RCC 7860 (cell line): ENCODE measurements around the gene AQP12A.
"Not testable (repeated sequence)": the region's sequence is repeated elsewhere in the genome, so short reads cannot be mapped to it uniquely, and the experiment has no call there.

ENCODE experiments used
- DNase-seq: peaks from one replicate; pipeline ENCODE4 v3.0.0-alpha.2; 2015; ENCODE audit warnings: low spot score
- FAIRE-seq: peaks from 2 replicates; lab custom pipeline; 2012; peaks lifted over from hg19 to GRCh38; lab: Jason Lieb, UNC

Gene AQP12A

GRCh38 chr2:240686460-240686859 lies 5.2 kb upstream of the AQP12A start:
- no peak for FAIRE-seq

GRCh38 chr2:240687045-240687740 lies 4.5 kb upstream of the AQP12A start:
- DNase-seq, result no peak
- FAIRE-seq, result no peak

More at GRCh38 chr2:240686460-240686859, 5.2 kb upstream of the AQP12A start:
- no peak for DNase-seq

GRCh38 chr2:240687741-240688552 lies 3.7 kb upstream of the AQP12A start:
- FAIRE-seq (no peak), DNase-seq (no peak)

DNA sequence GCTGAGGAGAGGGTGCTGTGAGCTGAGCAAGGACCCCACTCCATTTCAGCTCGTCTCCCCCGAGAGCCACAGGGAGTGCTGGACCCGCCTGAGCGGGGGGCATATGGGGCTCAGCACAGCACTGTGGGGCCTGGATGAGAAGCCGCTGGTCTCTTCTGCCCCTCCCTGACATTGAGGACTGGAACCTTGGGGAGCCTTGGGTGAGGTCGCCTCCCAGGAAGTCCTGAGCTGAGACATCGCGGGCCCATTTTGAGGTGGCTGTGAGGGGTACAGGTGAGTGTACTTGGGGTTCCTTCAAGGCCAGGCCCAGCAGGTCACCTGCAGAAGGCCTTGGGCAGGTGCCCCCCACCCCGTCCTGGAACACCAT lies 3.1 kb upstream of the AQP12A start:
- FAIRE-seq (no peak), DNase-seq (no peak)

DNA sequence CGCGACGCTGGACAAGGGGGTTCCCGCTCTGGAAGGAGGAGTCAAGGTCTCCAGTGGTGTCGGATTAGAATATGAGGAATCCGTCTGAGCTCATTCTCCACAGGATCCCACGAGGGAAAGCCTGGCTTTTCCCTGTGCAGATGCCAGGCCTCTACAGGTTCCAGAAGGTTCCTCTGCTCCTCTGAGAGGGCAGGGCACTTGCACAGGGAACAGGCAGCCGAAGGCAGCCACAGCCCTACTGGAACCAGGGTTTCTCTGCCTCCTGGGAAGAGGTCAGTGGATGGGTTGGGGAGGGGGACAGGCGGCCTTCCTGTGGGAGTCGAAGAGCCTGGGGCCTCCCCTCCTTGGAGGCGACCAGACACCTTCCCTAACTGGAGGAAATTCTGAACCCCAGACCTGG lies 1.7 kb upstream of the AQP12A start:
- FAIRE-seq (no peak), DNase-seq (no peak)

DNA sequence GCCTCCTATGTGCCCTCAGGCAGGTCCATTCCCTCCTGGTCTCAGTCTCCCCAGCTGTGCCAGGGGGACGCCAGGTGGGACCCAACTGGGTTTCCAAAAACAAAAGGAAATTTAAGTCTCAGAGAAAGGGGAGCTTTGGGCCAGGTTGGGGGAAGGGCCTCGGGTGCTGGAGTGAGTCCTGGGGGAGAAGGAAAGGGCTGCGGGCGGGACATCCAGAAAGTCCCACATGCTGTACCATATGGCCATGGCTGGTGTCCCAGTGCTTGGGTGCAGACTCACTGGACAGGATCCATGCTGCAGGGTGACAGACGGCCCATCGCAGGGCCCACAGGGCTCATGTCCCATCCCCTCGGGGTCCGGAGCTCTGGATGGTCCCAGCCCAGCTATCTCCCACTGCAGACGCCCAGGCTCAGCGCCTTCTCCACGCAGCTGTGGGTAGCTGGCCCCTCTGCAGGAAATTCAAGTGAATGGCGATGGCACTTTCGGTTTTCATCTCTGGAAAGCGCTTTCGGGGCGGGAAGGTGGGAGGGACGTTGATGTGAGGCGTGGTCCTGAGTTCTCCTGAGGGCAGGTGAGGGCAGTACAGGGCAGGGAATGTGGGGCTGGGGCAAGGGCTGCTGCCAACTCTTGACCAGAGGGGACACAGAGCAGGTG lies 1.1 kb upstream of the AQP12A start:
- FAIRE-seq, result not testable (repeated sequence)

DNA sequence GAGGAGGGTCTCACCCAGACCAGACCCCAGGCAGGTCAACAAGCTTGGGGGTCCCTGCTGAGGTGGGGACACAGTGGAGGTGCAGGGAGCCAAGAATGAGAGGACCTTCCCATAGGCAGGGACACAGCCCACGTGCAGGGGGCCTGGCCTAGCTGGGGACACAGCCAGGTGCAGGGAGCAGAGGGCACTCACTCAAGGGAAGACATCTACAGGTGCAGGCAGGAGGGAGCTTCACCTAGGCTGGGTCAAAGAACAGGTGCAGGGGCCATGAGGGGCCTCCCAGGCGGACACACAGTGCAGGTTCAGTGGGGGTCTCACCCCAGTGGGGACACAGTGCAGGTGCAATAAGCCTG lies 615 bp upstream of the AQP12A start:
- FAIRE-seq, DNase-seq: not testable (repeated sequence)

More for the DNA sequence above, 1.1 kb upstream of the AQP12A start:
- not testable (repeated sequence) for DNase-seq

GRCh38 chr2:240692583-240693561 lies 1.2 kb downstream of the AQP12A start:
- not testable (repeated sequence) for FAIRE-seq, DNase-seq

- DNase-seq, result not testable (repeated sequence)
Measured at GRCh38 chr2:240694304-240694703, 2.6 kb downstream of the AQP12A start.

DNA sequence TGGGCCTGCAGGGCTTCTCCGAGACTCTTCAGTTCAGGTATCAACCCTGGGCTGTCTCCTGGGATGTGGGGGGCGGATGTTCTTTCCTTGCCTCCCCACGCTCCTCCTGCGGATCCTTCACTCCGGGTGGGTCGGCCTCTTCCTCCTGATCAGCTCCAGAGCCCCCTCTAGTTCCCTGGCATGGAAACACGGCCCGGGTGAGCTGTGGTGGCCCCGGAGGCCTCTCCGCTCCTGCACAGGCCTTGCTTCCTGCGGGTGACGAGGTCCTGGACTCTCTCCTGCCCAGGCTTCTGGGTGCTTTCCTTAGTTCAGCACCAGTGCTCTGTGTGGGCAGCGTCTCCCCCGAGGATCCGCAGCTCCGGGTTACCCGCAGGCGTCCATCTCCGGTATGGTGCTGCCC lies 3.9 kb downstream of the AQP12A start:
- not testable (repeated sequence) for FAIRE-seq, DNase-seq

More at GRCh38 chr2:240694304-240694703, 2.6 kb downstream of the AQP12A start:
- not testable (repeated sequence) for FAIRE-seq

GRCh38 chr2:240696469-240696868 lies 4.8 kb downstream of the AQP12A start:
- not testable (repeated sequence) for DNase-seq, FAIRE-seq

- not testable (repeated sequence) for FAIRE-seq, DNase-seq
Measured at GRCh38 chr2:240698852-240699561, 7.3 kb downstream of the AQP12A start.

DNA sequence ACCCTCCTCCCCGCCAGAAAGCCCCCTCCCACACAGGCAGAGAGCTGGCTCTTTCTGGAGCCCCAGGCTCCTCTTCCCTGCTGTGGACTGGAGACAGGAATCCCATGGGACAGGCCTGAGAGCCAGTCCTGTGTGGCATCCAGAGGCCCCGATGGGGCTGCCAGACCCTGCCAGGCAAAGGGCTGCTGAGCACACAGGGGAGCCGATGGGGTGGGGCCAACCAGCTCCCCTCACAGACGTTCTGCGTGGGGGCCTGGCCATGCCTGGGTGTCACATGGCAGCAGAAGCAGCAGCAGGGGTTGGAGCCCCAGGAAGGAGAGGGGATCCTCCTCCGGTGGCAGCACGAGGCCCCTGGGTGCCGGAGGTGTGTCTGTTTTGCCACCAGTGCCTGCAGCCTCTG lies 8.2 kb downstream of the AQP12A start:
- not testable (repeated sequence) for FAIRE-seq, DNase-seq

GRCh38 chr2:240700616-240701015 lies 8.9 kb downstream of the AQP12A start:
- DNase-seq, FAIRE-seq: not testable (repeated sequence)

- FAIRE-seq, result no peak
Measured at GRCh38 chr2:240701091-240701735, 9.5 kb downstream of the AQP12A start.

DNA sequence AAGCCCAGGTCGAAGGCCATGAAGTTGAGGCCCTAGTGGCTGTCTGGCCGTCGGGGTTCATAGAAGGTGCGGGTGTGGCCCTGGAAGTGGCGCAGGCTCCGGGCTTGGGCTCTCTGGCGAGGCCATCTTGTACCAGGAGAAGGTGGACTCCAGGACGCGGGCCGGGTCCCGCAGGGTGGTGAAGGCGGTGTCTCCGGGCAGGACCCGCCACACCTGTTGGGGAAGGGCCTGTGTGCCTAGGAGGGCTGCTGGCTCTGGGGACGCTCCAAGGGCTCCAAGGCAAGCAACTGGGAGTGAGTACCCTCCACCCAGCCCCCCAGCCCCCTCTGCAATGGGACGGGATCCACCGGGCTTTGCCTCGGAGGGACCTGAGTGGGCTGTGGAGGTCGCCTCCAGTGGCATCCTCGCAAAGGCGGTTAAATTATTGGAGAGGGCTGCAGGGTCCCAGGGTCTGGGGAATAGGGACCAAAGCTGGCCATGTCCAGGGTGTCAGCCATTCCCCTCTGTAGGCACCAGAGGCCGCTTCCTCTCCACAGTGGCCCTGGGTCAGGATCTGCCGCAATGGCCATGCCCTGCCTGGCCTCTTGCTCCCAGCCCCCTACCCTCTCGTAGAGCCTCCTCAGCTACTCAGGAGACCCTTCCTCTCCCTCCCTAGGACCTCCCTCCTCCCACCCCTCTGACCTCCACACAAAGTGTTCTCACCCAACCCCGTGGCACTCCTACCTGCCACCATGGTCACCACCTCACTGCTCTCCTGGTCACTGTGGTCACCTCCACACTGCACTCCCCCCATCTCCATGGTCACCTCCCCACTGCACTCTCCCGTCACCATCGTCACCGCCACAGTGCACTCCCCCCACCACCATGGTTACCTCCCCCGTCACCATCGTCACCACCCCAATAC lies 10.3 kb downstream of the AQP12A start:
- DNase-seq, result no peak
- FAIRE-seq, result no peak

More at GRCh38 chr2:240701091-240701735, 9.5 kb downstream of the AQP12A start:
- DNase-seq, result no peak

GRCh38 chr2:240702640-240703011 lies 11.0 kb downstream of the AQP12A start:
- DNase-seq, result no peak
- FAIRE-seq, result no peak
